Non-pigmented ciliary epithelial cell (primary cell): ENCODE data around the gene VIPR1.
"Not testable (repeated sequence)": the region's sequence is repeated elsewhere in the genome, so short reads cannot be mapped to it uniquely, and the experiment has no call there.

Experiments used
- DNase-seq: peaks from one replicate; pipeline ENCODE4 v3.0.0-alpha.2; 2010; ENCODE audit warnings: low read depth

VIPR1 gene

GRCh38 chr3:42533161-42533897, 30.9 kb downstream of the VIPR1 start:
- DNase-seq = no peak

GRCh38 chr3:42535981-42536784, 33.7 kb downstream of the VIPR1 start:
- DNase-seq = no peak

GRCh38 chr3:42537350-42537749, 34.9 kb downstream of the VIPR1 start:
- DNase-seq = no peak

- DNase-seq = no peak
These were observed 37.6 kb downstream of the VIPR1 start for GRCh38 chr3:42539871-42540714.

- DNase-seq = no peak
These were observed 38.6 kb downstream of the VIPR1 start for GRCh38 chr3:42541079-42541478.

- no peak for DNase-seq
These were observed 42.2 kb downstream of the VIPR1 start for GRCh38 chr3:42544492-42545283.

- no peak for DNase-seq
These were observed 42.9 kb downstream of the VIPR1 start for GRCh38 chr3:42545284-42545900.

- no peak for DNase-seq
These were observed 44.3 kb downstream of the VIPR1 start for GRCh38 chr3:42546691-42547213.

GRCh38 chr3:42547401-42547945, 45.0 kb downstream of the VIPR1 start:
- no peak for DNase-seq

GRCh38 chr3:42549131-42549530, 46.7 kb downstream of the VIPR1 start:
- DNase-seq = no peak

- DNase-seq = no peak
These were observed 47.8 kb downstream of the VIPR1 start for GRCh38 chr3:42550250-42550649.

GRCh38 chr3:42552830-42553229, 50.4 kb downstream of the VIPR1 start:
- DNase-seq = no peak

GRCh38 chr3:42556089-42556632, 53.7 kb downstream of the VIPR1 start:
- no peak for DNase-seq

- DNase-seq = not testable (repeated sequence)
These were observed 54.4 kb downstream of the VIPR1 start for GRCh38 chr3:42556817-42557216.

GRCh38 chr3:42557854-42558253, 55.4 kb downstream of the VIPR1 start:
- no peak for DNase-seq

- DNase-seq = no peak
These were observed 59.8 kb downstream of the VIPR1 start for GRCh38 chr3:42562047-42562907.

- no peak for DNase-seq
These were observed 67.2 kb downstream of the VIPR1 start for GRCh38 chr3:42569593-42570142.

- DNase-seq = no peak
These were observed 69.8 kb downstream of the VIPR1 start for GRCh38 chr3:42572278-42572677.

- DNase-seq = no peak
These were observed 72.8 kb downstream of the VIPR1 start for GRCh38 chr3:42575137-42575741.
